Measurements from ENCODE around the gene ZDHHC24.
"Not testable (repeated sequence)": the region's sequence is repeated elsewhere in the genome, so short reads cannot be mapped to it uniquely, and the experiment has no call there.

The ZDHHC24 gene

DNA sequence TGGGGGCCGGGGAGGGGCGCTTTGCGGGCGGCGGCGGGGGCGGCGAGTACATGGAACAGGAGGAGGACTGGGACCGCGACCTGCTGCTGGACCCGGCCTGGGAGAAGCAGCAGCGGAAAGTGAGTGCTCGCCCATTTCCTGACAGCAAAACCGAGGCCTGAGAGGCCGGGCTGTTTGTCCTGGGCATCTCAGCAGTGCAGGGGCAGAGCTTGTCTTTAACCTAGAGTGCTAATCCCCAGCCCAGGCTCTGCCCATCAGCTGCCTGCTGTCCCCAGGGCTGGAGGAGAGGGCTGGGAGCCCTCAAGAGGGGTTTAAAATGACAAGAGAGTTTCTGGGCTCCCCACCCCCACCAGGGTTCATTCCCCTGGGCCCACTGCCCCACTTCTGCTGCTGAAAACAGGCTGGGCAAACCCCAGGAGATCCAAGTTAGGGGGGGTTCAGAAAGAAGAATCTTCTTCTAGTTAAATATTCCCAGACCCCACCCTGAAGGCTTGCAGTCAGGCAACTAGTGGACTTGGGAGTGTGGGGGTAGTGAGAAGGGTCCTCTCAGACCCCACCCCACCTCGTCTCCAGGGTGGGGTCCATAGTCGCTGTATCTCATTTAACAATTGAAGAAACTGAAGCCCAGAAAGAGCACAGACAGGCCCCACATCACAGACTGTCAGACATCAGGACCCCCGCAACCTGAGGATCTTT is 1.3 kb upstream of the ZDHHC24 start:
- no peak for DNase-seq
- intact Hi-C loops (cut with DNase I): no loop called here

GRCh38 chr11:66546368-66546965 is 619 bp upstream of the ZDHHC24 start, which contains the start of gene ACTN3:
Gene ACTN3, plus strand, starts transcription at chr11:66546903. Its CDS starts 35 bp downstream, at chr11:66546938.
- intact Hi-C loops (cut with DNase I): no loop called here
- DNase-seq: no peak

DNA sequence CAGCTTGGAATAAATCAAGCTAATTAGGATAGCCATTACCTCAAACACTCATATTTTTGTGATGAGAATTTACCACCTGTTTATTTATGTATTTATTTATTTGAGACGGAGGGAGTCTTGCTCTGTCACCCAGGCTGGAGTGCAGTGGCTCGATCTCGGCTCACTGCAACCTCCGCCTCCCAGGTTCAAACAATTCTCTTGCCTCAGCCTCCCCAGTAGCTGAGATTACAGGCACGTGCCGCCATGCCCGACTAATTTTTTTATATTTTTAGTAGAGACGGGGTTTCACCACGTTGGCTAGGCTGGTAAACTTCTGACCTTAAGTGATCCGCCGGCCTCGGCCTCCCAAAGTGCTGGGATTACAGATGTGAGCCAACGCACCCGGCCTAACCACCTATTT is 896 bp downstream of the ZDHHC24 start:
- DNase-seq; intact Hi-C loops (cut with DNase I): not testable (repeated sequence)

DNA sequence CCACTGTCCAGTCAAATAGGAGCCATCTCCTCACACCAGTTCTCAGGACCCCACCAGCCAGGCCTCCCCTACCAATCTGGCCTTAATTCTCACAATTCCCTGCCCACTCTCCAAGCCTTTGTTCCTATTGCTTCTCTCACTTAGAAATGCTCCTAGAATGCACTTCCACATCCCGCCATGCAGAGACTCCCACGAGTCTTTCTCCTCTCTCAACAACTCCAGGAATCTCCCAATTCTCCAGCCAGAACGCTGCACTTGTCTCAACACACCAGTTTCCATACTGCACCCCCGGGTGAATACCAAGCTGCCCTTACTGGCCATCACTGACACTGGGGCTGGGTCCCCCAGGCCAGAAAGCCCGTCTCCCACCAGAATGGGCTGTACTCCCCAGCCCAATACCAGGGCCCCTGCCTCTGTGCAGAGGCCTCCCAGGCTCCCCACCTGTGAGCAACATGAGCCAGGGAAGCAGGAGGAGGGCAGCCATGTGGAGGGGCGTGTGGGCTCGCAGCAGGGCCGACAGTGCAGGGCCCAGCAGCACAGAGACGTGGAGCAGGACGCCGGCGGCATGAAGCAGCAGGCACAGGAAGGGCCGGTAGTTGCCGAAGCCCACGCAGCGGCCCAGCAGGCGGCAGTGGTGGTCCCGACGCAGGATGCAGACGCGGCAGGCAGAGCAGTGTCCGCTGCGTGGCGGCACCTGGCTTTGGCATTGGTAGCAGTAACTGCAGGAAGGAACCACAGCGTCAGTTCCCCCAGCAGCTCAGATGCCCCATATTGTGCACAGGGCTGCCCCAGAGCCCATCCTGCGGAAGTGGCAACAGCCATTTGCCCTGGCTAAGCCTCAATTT is 2.4 kb downstream of the ZDHHC24 start:
- intact Hi-C loops (cut with DNase I): no loop called here
- peak in 8 of 10 donors; percentile 36 to 92 (median 65) for DNase-seq

GRCh38 chr11:66542362-66542761 is 3.5 kb downstream of the ZDHHC24 start:
- intact Hi-C loops (cut with DNase I): no loop called here
- peak in 1 of 10 donors; percentile 40 for DNase-seq

DNA sequence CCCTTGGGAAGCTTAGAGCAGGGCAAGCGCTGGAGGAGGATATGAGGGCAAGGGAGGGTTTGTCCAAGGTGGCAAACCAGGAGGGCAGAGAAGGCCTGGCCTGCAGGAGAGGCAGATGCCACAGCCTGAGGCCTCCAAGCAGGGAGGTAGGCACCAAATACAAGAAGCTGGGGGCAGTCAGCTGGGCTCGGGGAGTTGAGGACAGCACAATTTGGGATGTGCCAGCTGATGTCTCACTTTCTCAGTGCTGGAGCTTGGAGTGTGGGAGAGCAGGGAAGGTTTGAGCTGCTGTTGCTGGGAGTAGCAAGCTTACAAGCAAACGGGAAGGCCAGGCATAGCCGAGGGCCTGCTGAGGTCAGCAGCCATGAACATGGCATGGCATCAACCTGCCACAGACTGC is 4.0 kb downstream of the ZDHHC24 start:
- intact Hi-C loops (cut with DNase I): no loop called here

GRCh38 chr11:66540598-66540997 is 5.2 kb downstream of the ZDHHC24 start:
- DNase-seq; intact Hi-C loops (cut with DNase I): not testable (repeated sequence)

More for the DNA sequence above, 4.0 kb downstream of the ZDHHC24 start:
- DNase-seq: peak in 6 of 10 donors; percentile 32 to 91 (median 60)

GRCh38 chr11:66539870-66540213 is 6.0 kb downstream of the ZDHHC24 start:
- DNase-seq: no peak
- intact Hi-C loops (cut with DNase I): no loop called here

DNA sequence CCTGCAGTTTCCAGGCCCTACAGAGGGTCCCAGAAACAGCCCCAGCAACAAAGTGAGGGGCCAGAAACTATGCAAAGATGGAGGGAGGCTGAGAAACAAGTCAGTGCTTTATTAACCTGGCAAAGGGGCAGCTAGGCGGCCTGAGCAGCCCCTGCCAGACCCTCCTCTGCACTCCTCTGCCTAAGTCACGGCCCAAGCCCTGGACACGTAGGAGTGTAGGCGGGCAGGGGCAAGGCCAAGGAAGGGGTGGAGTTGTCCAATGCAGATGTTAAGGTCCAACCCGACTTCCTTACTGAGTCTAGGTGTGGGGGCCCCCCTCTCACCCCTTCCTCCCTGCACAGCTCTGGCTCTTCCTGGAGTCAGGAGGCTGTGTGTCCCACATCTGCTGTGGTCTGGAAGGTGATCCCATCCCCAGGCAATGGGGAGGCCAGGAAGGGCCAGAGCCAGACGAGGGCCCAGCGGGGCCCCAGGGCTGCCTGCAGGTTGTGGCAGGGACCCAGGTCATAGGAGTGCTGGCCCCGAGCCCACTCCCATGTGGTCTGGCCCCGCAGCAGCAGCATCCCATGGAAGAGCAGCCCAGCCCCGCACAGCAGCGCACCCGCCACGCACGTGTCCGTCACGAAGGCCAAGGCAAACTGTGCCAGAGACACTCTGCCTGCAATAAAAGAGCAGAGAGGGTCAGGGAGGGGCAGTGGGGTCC is 6.5 kb downstream of the ZDHHC24 start:
- no peak for DNase-seq
- intact Hi-C loops (cut with DNase I): no loop called here

DNA sequence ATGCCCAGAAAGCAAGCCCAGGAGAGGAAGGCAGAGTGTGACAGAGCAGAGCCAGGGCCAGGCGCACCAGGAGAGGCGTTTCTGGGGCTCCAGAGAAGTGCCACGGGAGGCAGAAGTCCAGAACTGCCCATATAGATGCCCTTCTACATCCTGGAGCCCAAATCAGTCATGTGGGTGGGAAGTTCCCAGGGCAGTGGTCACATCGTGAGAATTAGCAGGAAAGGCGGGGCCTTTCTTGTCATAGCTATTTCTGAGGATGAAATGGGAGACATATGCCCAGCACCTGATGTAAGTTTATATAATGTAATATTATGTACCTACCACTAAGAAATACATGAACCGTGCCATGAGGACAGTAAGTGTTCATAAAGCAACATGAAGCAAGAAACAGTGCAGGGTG is 13.1 kb downstream of the ZDHHC24 start:
- intact Hi-C loops (cut with DNase I): no loop called here
- DNase-seq: peak in 2 of 10 donors; percentile 28 to 39

GRCh38 chr11:66531841-66532240 is 14.0 kb downstream of the ZDHHC24 start:
- DNase-seq: peak in 2 of 10 donors; percentile 31 to 76
- intact Hi-C loops (cut with DNase I): no loop called here

GRCh38 chr11:66530927-66531709 is 14.7 kb downstream of the ZDHHC24 start:
- intact Hi-C loops (cut with DNase I): no loop called here
- peak in 2 of 10 donors; percentile 27 to 50 for DNase-seq

GRCh38 chr11:66529655-66530054 is 16.2 kb downstream of the ZDHHC24 start:
- intact Hi-C loops (cut with DNase I): no loop called here
- DNase-seq: peak in 2 of 10 donors; percentile 43 to 63

GRCh38 chr11:66529069-66529468 is 16.8 kb downstream of the ZDHHC24 start:
- peak in 2 of 10 donors; percentile 15 to 28 for DNase-seq
- intact Hi-C loops (cut with DNase I): no loop called here

GRCh38 chr11:66524304-66525040 is 21.4 kb downstream of the ZDHHC24 start:
- intact Hi-C loops (cut with DNase I): no loop called here
- peak in 2 of 10 donors; percentile 2 to 45 for DNase-seq

DNA sequence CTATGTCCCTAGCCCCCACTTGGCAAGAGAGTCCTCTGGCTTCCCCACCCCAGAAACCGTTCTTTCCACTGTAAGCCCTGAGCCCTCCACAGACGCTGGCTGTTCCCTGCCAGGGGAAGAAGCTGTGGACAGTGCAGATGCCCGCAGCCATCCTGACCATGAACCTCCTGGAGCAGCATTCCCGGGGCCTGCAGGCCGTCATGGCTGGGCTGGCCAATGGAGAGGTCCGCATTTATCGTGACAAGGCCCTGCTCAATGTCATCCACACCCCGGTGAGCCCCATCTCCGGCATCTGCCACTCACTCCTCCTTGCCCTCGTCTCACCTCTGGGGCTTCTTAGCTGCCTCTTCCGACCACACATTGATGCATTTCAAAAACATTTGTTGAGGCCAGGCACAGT is 22.2 kb downstream of the ZDHHC24 start:
- intact Hi-C loops (cut with DNase I): no loop called here
- peak in 2 of 10 donors; percentile 39 to 68 for DNase-seq

DNA sequence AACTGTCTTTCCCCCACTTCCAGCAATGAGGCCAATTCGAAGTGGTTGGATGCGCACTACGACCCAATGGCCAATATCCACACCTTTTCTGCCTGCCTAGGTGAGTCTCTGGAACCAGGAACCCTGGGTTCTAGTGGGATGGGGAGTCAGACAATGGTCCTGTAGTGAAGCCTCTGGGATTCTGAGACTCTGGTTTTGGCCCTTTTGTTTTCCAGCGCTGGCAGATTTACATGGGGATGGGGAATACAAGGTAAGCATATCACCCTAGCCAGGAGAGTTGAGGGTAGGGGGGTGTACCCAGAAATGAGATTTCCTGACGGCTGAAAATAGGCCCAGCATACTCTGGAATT is 34.9 kb downstream of the ZDHHC24 start:
- intact Hi-C loops (cut with DNase I): no loop called here
- DNase-seq: no peak

- peak; percentile 80 to 98 (median 89) for DNase-seq
- intact Hi-C loops (cut with DNase I): no loop called here
Observed at GRCh38 chr11:66510271-66510989, 35.4 kb downstream of the ZDHHC24 start, which contains the start of gene BBS1. Gene BBS1, plus strand, starts transcription at chr11:66510635. Its CDS starts 25 bp downstream, at chr11:66510660.

All from posterior cingulate gyrus (tissue), 11 donors.